ENCODE measurements around the gene PLCB1.
"Not testable (repeated sequence)": the region's sequence is repeated elsewhere in the genome, so short reads cannot be mapped to it uniquely, and the experiment has no call there.

The PLCB1 gene

GRCh38 chr20:8809107-8809953 lies 677.3 kb downstream of the PLCB1 start:
- DNase-seq, result no peak

- no peak for DNase-seq
Measured at GRCh38 chr20:8811801-8812594, 679.9 kb downstream of the PLCB1 start.

GRCh38 chr20:8812817-8813216 lies 680.8 kb downstream of the PLCB1 start:
- DNase-seq, result no peak

GRCh38 chr20:8815208-8815607 lies 683.1 kb downstream of the PLCB1 start:
- DNase-seq, result no peak

- DNase-seq, result no peak
Measured at GRCh38 chr20:8829256-8829655, 697.2 kb downstream of the PLCB1 start.

- DNase-seq, result not testable (repeated sequence)
Measured at GRCh38 chr20:8834294-8834693, 702.2 kb downstream of the PLCB1 start.

- DNase-seq, result no peak
Measured at GRCh38 chr20:8834851-8835250, 702.8 kb downstream of the PLCB1 start.

GRCh38 chr20:8837396-8837795 lies 705.3 kb downstream of the PLCB1 start:
- no peak for DNase-seq

- no peak for DNase-seq
Measured at GRCh38 chr20:8842525-8842924, 710.5 kb downstream of the PLCB1 start.

- DNase-seq, result no peak
Measured at GRCh38 chr20:8844179-8844578, 712.1 kb downstream of the PLCB1 start.

GRCh38 chr20:8849990-8850389 lies 717.9 kb downstream of the PLCB1 start:
- no peak for DNase-seq

- no peak for DNase-seq
Measured at GRCh38 chr20:8851446-8851845, 719.4 kb downstream of the PLCB1 start.

GRCh38 chr20:8851919-8852318 lies 719.9 kb downstream of the PLCB1 start:
- DNase-seq, result not testable (repeated sequence)

- not testable (repeated sequence) for DNase-seq
Measured at GRCh38 chr20:8853211-8853610, 721.1 kb downstream of the PLCB1 start.

- no peak for DNase-seq
Measured at GRCh38 chr20:8853805-8854338, 721.8 kb downstream of the PLCB1 start.

- no peak for DNase-seq
Measured at GRCh38 chr20:8854571-8854970, 722.5 kb downstream of the PLCB1 start.

GRCh38 chr20:8855315-8855714 lies 723.2 kb downstream of the PLCB1 start:
- DNase-seq, result no peak

GRCh38 chr20:8856668-8857067 lies 724.6 kb downstream of the PLCB1 start:
- no peak for DNase-seq

GRCh38 chr20:8858181-8858787 lies 726.2 kb downstream of the PLCB1 start:
- DNase-seq, result no peak

- no peak for DNase-seq
Measured at GRCh38 chr20:8860011-8860495, 728.0 kb downstream of the PLCB1 start.

GRCh38 chr20:8862092-8862491 lies 730.0 kb downstream of the PLCB1 start:
- DNase-seq, result no peak

GRCh38 chr20:8865636-8866035 lies 733.6 kb downstream of the PLCB1 start:
- DNase-seq, result no peak

GRCh38 chr20:8867038-8867740 lies 735.1 kb downstream of the PLCB1 start:
- DNase-seq, result no peak
